ENCODE results near the gene CCDC178. TPM values are rescaled to one million over a fixed set of nuclear protein-coding genes. Genes with fewer than 3 reads are reported as not detected.
"Not testable (repeated sequence)": the region's sequence is repeated elsewhere in the genome, so short reads cannot be mapped to it uniquely, and the experiment has no call there.

The CCDC178 gene
- total RNA-seq, 1 donor from 2014 or later, result not detected

DNA sequence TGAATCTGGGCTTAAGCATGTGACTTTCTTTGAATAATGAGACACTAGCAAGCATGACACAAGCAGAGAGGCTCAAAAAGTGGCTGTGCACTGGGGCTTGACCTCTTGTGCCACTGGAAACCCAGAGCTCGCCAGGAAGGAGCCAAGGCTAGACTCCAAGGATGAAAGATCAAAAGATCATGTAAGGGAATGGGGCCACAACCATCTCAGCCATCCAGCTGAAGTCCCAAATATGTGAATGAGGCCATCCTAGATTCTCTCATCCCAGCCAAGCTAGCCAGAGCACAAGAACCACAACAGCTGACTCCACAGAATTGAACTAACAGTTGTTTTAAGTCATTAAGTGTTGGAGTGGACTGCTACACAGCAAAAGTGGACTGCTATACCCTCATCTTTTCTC lies 288.1 kb downstream of the CCDC178 start:
- peaks cover 9% of the 10 kb centered on the region for H3K9me3 Mint-ChIP-seq (ENCODE audit: low read depth)
- H3K27ac Mint-ChIP-seq (ENCODE audit: unreplicated experiment), result no peak overlapping the region
- H3K27me3 Mint-ChIP-seq (ENCODE audit: low read depth), result no peaks in the 10 kb centered on the region
- H3K36me3 Mint-ChIP-seq (ENCODE audit: low read depth), result no peaks in the 10 kb centered on the region
- no peak overlapping the region for H3K4me3 Mint-ChIP-seq (ENCODE audit: unreplicated experiment)
- H3K4me1 Mint-ChIP-seq (ENCODE audit: low read depth), result peaks cover 15% of the 10 kb centered on the region
- TF ChIP-seq, protein P1, sequence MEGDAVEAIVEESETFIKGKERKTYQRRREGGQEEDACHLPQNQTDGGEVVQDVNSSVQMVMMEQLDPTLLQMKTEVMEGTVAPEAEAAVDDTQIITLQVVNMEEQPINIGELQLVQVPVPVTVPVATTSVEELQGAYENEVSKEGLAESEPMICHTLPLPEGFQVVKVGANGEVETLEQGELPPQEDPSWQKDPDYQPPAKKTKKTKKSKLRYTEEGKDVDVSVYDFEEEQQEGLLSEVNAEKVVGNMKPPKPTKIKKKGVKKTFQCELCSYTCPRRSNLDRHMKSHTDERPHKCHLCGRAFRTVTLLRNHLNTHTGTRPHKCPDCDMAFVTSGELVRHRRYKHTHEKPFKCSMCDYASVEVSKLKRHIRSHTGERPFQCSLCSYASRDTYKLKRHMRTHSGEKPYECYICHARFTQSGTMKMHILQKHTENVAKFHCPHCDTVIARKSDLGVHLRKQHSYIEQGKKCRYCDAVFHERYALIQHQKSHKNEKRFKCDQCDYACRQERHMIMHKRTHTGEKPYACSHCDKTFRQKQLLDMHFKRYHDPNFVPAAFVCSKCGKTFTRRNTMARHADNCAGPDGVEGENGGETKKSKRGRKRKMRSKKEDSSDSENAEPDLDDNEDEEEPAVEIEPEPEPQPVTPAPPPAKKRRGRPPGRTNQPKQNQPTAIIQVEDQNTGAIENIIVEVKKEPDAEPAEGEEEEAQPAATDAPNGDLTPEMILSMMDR (IDR thresholded peaks at IDR 0.05), result no peak
- DNase-seq (ENCODE audit: low spot score), result no peak

- not testable (repeated sequence) for H3K27ac Mint-ChIP-seq (ENCODE audit: unreplicated experiment); H3K4me1 Mint-ChIP-seq (ENCODE audit: low read depth); H3K4me3 Mint-ChIP-seq (ENCODE audit: unreplicated experiment); H3K27me3 Mint-ChIP-seq (ENCODE audit: low read depth); H3K36me3 Mint-ChIP-seq (ENCODE audit: low read depth); DNase-seq (ENCODE audit: low spot score); H3K9me3 Mint-ChIP-seq (ENCODE audit: low read depth)
Observed at GRCh38 chr18:33147811-33148210, 292.7 kb downstream of the CCDC178 start.

DNA sequence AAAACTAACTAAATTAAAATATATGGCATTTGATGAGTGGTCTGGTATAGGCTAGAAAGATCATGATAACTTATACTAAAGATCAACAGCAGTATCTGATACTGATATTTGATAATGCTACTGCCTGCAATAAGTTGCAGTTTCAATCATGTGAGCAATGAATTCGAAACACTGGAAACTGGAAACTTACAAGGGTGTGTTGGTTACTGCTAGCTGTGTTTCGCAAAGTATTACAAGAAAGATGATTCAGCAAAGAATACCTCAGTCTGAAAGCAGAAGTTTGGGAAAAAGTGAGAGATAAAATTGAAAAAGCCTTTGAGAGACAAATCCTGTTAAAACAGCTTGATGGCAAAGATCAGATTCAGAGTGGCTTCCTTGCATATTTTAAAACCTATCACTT lies 294.5 kb downstream of the CCDC178 start:
- Mint-ChIP-seq H3K27me3 (ENCODE audit: low read depth) (no peaks in the 10 kb centered on the region), H3K27ac (ENCODE audit: unreplicated experiment) (no peak overlapping the region), H3K4me3 (ENCODE audit: unreplicated experiment) (no peak overlapping the region), H3K9me3 (ENCODE audit: low read depth) (peaks cover 9% of the 10 kb centered on the region), H3K4me1 (ENCODE audit: low read depth) (no peaks in the 10 kb centered on the region), H3K36me3 (ENCODE audit: low read depth) (no peaks in the 10 kb centered on the region)
- TF ChIP-seq, protein P1 (IDR thresholded peaks at IDR 0.05), result no peak
- DNase-seq (ENCODE audit: low spot score), result no peak

DNA sequence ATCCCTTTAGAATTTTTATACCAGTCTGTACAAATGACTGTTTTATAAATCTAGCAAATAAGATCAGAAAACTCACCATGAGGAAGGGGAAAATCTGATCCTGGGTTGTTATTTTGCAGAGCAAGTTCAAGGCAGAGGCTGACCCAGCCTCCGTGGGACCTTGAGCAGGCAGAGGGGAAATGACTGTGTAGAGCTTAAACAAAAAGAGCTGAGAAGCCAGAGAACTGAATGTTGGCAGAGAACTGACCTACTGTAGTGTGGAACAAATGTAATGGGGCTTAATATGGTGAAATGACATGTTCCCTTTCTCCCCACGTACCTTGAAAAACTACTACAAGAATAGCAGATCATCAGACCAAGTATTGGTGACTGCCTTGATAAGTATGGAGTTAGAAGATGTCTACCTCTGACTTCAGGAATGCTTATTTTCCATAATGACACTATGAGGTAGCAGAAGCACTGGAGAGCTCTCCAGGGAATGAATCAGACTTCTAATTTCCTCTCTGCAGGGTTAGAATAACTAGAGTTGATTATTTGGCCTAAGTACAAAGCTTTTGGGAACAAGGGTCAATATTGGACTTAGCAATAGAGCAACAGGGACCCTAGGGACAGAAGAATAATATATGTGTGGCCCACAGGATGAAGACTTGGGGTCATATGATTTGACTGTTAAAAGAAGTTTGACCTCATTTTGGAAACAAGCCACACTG lies 304.4 kb downstream of the CCDC178 start:
- Mint-ChIP-seq H3K4me1 (ENCODE audit: low read depth) (peaks cover 6% of the 10 kb centered on the region), H3K36me3 (ENCODE audit: low read depth) (no peaks in the 10 kb centered on the region), H3K27me3 (ENCODE audit: low read depth) (no peaks in the 10 kb centered on the region), H3K27ac (ENCODE audit: unreplicated experiment) (no peak overlapping the region), H3K9me3 (ENCODE audit: low read depth) (peaks cover 14% of the 10 kb centered on the region), H3K4me3 (ENCODE audit: unreplicated experiment) (no peak overlapping the region)
- DNase-seq (ENCODE audit: low spot score), result no peak
- TF ChIP-seq, protein P1 (IDR thresholded peaks at IDR 0.05), result no peak

DNA sequence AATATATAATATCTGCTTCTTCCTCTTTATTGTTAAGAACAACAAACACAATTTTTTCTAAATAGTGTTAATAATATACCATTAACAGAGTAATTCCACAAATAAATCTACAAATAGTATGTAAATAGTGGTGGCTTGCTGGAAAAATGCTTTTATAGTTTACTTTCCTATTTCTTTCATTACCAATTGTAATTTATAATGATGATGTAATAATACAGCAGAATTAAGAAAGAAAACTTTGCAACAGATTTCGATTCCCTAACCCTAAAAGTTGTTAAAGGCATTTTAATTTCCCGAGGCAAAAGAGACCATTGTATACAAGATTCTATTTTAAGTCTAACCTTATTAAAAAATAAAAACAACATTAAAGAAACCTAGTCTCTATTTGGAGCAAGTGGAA lies 307.9 kb downstream of the CCDC178 start:
- Mint-ChIP-seq H3K4me3 (ENCODE audit: unreplicated experiment) (no peak overlapping the region), H3K9me3 (ENCODE audit: low read depth) (no peaks in the 10 kb centered on the region), H3K36me3 (ENCODE audit: low read depth) (no peaks in the 10 kb centered on the region), H3K4me1 (ENCODE audit: low read depth) (peaks cover 6% of the 10 kb centered on the region), H3K27me3 (ENCODE audit: low read depth) (no peaks in the 10 kb centered on the region), H3K27ac (ENCODE audit: unreplicated experiment) (no peak overlapping the region)
- TF ChIP-seq, protein P1 (IDR thresholded peaks at IDR 0.05), result no peak
- no peak for DNase-seq (ENCODE audit: low spot score)

DNA sequence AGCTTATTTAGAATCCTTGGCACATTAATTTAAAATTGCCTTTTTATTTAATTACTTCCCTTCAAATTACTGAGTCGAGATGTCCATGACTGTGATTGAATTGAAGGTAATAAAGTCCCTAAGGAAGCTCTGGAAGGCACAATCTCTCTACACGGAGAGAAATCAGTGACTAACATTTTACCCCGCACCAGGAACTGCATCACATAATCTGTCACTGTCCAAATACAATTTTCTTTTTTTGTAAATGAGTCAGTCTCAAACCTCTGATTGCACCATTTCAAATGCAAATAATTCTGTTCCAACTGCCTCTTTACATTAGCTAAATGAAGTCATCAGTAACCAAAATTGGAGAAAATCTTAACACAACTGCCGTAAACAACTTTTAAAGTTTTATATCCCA lies 311.9 kb downstream of the CCDC178 start:
- H3K27ac Mint-ChIP-seq (ENCODE audit: unreplicated experiment), result no peak overlapping the region
- no peaks in the 10 kb centered on the region for H3K9me3 Mint-ChIP-seq (ENCODE audit: low read depth)
- no peaks in the 10 kb centered on the region for H3K36me3 Mint-ChIP-seq (ENCODE audit: low read depth)
- H3K27me3 Mint-ChIP-seq (ENCODE audit: low read depth), result peaks cover 2% of the 10 kb centered on the region
- no peaks in the 10 kb centered on the region for H3K4me1 Mint-ChIP-seq (ENCODE audit: low read depth)
- no peak for DNase-seq (ENCODE audit: low spot score)
- TF ChIP-seq, protein P1 (IDR thresholded peaks at IDR 0.05), result no peak
- H3K4me3 Mint-ChIP-seq (ENCODE audit: unreplicated experiment), result no peak overlapping the region
